Stomach (tissue), 9 donors: Measurements from ENCODE around the gene CHPF2. TPM values are rescaled to one million over a fixed set of nuclear protein-coding genes. Genes with fewer than 3 reads are reported as not detected.

Experiments used
- DNase-seq, 2 donors: peaks; one replicate each; pipeline versions ENCODE4 v3.0.0 to v3.0.0-alpha.2; 2013 to 2019
- H3K27ac ChIP-seq, 5 donors: fragments of 200-600 bp in 4 of 5; sonication (generic) in 4 of 5; one replicate each; pipeline ENCODE4 v1.5.1; 2013 to 2019; ENCODE audit warnings: mild to moderate bottlenecking in 1 of 5, moderate library complexity in 1 of 5
- H3K27me3 ChIP-seq, 3 donors: fragments of 200-600 bp; sonication (generic); one replicate each; pipeline ENCODE4 v1.5.1; 2017 to 2019; ENCODE audit warnings: mixed run types in 1 of 3
- H3K36me3 ChIP-seq, 4 donors: fragments of 200-600 bp; sonication (generic); 1 replicate in 3 of 4; 2 replicates in 1 of 4; pipeline ENCODE4 v1.5.1; 2016 to 2019
- H3K4me1 ChIP-seq, 4 donors: fragments of 200-600 bp; sonication (generic); one replicate each; pipeline ENCODE4 v1.5.1; 2016 to 2019
- H3K4me3 ChIP-seq, 4 donors: fragments of 200-600 bp; sonication (generic) in 3 of 4; one replicate each; pipeline ENCODE4 v1.5.1; 2016 to 2019; ENCODE audit warnings: mild to moderate bottlenecking in 1 of 4
- H3K9me3 ChIP-seq, 4 donors: fragments of 200-600 bp; sonication (generic); one replicate each; pipeline ENCODE4 v1.5.1; 2016 to 2019
- EP300 ChIP-seq: sonication (generic); formaldehyde crosslinking; IDR thresholded peaks from one replicate; pipeline ENCODE4 v1.6.1; 2017; ENCODE audit warnings: antibody characterized with exemption
- POLR2A ChIP-seq, 4 donors: fragments of 450-650 bp; IDR thresholded peaks; one replicate each; pipeline ENCODE4 v1.6.1; 2016; ENCODE audit warnings: antibody characterized with exemption in 4 of 4, control low read depth in 2 of 4, mild to moderate bottlenecking in 1 of 4, moderate library complexity in 1 of 4
- POLR2AphosphoS5 ChIP-seq, 3 donors: sonication (generic); formaldehyde crosslinking; IDR thresholded peaks; one replicate each; pipeline ENCODE4 v1.6.1; 2016; ENCODE audit warnings: antibody characterized with exemption in 3 of 3
- WGBS, 5 donors: extraction: QIAGEN DNeasy Blood & Tissue Kit in 3 of 5; methylation state at CpG; one replicate each; pipeline versions ENCODE4 v1.1.5 to v1.1.7; 2013 to 2018; 5-methylcytosine and 5-hydroxymethylcytosine counted together
- intact Hi-C: fragments of 100-400 bp; cut with DNase I; formaldehyde crosslinking; loops from one replicate; pipeline ENCODE4 v1.15.1; 2023; ENCODE audit warnings: low total_unique reads
- polyA plus RNA-seq, 3 donors: library from polyadenylated mRNA; stranded (reverse); fragments of 200-250 nt; gene quantifications; one replicate each; pipeline ENCODE4 v1.2.3, GENCODE V29; 2013
- total RNA-seq, 5 donors: library from RNA; depleted of rRNA; stranded (reverse); fragments of >200 nt; gene quantifications; one replicate each; pipeline versions ENCODE4 v1.1.0 to v1.2.3, GENCODE V29; 2014 to 2016
- TF ChIP-seq, protein P1 (sequence below), 7 experiments: fragments of 450-650 bp in 4 of 7; fragments of 200-600 bp in 3 of 7; sonication (generic) in 3 of 7; IDR thresholded peaks; one replicate each; pipeline ENCODE4 v1.5.1; 2016 to 2019; ENCODE audit warnings: antibody characterized with exemption in 7 of 7, control low read depth in 2 of 7, mild to moderate bottlenecking in 1 of 7
- donor health status: healthy with polysubstance abuse.
- donor health status: Bipolar disorder and iron deficiency.
- donor health status: healthy.

CHPF2 gene
- total and polyA plus RNA-seq, 8 donors, result 5.8 to 100 (median 22.5) TPM

DNA sequence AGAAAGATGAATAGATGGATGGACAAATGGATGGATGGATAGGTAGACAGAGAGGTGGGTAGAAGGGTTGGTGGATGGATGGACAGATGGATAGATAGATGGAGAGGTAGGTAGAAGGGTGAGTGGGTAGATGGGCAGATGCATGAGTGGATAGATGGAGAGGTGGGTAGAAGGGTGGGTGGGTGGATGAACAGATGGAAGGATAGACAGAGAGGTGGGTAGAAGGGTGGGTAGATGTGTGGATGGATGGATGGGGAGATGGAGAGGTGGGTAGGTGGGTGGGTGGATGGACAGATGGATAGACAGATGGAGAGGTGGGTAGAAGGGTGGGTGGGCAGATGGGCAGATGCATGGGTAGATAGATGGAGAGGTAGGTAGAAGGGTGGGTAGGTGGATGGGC is 34.4 kb upstream of the CHPF2 start:
- intact Hi-C loops, result no loop called here
- peaks cover 0 to 11% (median 5%) of the 10 kb centered on the region in 4 donors for H3K4me1 ChIP-seq
- H3K27ac ChIP-seq, result no peak overlapping the region
- no peaks in the 10 kb centered on the region for H3K36me3 ChIP-seq
- TF ChIP-seq POLR2AphosphoS5 (IDR thresholded peaks at IDR 0.05) (no peak), POLR2A (IDR thresholded peaks at IDR 0.05) (no peak), EP300 (no peak)
- TF ChIP-seq, protein P1, sequence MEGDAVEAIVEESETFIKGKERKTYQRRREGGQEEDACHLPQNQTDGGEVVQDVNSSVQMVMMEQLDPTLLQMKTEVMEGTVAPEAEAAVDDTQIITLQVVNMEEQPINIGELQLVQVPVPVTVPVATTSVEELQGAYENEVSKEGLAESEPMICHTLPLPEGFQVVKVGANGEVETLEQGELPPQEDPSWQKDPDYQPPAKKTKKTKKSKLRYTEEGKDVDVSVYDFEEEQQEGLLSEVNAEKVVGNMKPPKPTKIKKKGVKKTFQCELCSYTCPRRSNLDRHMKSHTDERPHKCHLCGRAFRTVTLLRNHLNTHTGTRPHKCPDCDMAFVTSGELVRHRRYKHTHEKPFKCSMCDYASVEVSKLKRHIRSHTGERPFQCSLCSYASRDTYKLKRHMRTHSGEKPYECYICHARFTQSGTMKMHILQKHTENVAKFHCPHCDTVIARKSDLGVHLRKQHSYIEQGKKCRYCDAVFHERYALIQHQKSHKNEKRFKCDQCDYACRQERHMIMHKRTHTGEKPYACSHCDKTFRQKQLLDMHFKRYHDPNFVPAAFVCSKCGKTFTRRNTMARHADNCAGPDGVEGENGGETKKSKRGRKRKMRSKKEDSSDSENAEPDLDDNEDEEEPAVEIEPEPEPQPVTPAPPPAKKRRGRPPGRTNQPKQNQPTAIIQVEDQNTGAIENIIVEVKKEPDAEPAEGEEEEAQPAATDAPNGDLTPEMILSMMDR (IDR thresholded peaks at IDR 0.05), result no peak
- H3K27me3 ChIP-seq, result peaks cover 0 to 43% (median 0%) of the 10 kb centered on the region in 3 donors
- no peak overlapping the region for H3K4me3 ChIP-seq
- H3K9me3 ChIP-seq, result no peaks in the 10 kb centered on the region
- DNase-seq, result no peak

- Histone ChIP-seq H3K27me3 (peaks cover 0 to 51% (median 2%) of the 10 kb centered on the region in 3 donors), H3K4me3 (no peak overlapping the region), H3K36me3 (no peaks in the 10 kb centered on the region), H3K9me3 (no peaks in the 10 kb centered on the region), H3K27ac (no peak overlapping the region), H3K4me1 (peaks cover 0 to 11% (median 5%) of the 10 kb centered on the region in 4 donors)
- intact Hi-C loops, result no loop called here
- DNase-seq, result peak in 1 of 2 donors; percentile 80
- WGBS, 5 donors, result 43 to 59% (median 52%) methylated on average over 12 to 30 of the region's 30 CpGs
- TF ChIP-seq, protein P1 (IDR thresholded peaks at IDR 0.05), result no peak
- TF ChIP-seq POLR2A (IDR thresholded peaks at IDR 0.05), result no peak
- no peak for TF ChIP-seq POLR2AphosphoS5 (IDR thresholded peaks at IDR 0.05)
- TF ChIP-seq EP300, result no peak
Observed at GRCh38 chr7:151198945-151199848, 33.1 kb upstream of the CHPF2 start.

- peaks cover 0 to 11% (median 5%) of the 10 kb centered on the region in 4 donors for H3K4me1 ChIP-seq
- WGBS, 5 donors, result 65 to 81% (median 71%) methylated on average over 3 of the region's 3 CpGs
- no peak overlapping the region for H3K4me3 ChIP-seq
- no peaks in the 10 kb centered on the region for H3K36me3 ChIP-seq
- no peaks in the 10 kb centered on the region for H3K9me3 ChIP-seq
- intact Hi-C loops, result no loop called here
- peaks cover 0 to 52% (median 18%) of the 10 kb centered on the region in 3 donors for H3K27me3 ChIP-seq
- DNase-seq, result no peak
- TF ChIP-seq, protein P1 (IDR thresholded peaks at IDR 0.05), result no peak
- TF ChIP-seq EP300 (no peak), POLR2A (IDR thresholded peaks at IDR 0.05) (no peak), POLR2AphosphoS5 (IDR thresholded peaks at IDR 0.05) (no peak)
- no peak overlapping the region for H3K27ac ChIP-seq
Observed at GRCh38 chr7:151201344-151201743, 30.9 kb upstream of the CHPF2 start.

- no peaks in the 10 kb centered on the region for H3K9me3 ChIP-seq
Observed at GRCh38 chr7:151201751-151202150, 30.5 kb upstream of the CHPF2 start.

More at GRCh38 chr7:151201751-151202150, 30.5 kb upstream of the CHPF2 start:
- no peak overlapping the region for H3K27ac ChIP-seq
- no peaks in the 10 kb centered on the region for H3K36me3 ChIP-seq
- H3K27me3 ChIP-seq, result peaks cover 0 to 52% (median 19%) of the 10 kb centered on the region in 3 donors
- DNase-seq, result no peak
- intact Hi-C loops, result no loop called here
- 81 to 85% (median 83%) methylated on average over 4 of the region's 4 CpGs for WGBS, 5 donors
- H3K4me3 ChIP-seq, result no peak overlapping the region
- TF ChIP-seq POLR2AphosphoS5 (IDR thresholded peaks at IDR 0.05) (no peak), EP300 (no peak), POLR2A (IDR thresholded peaks at IDR 0.05) (no peak)
- TF ChIP-seq, protein P1 (IDR thresholded peaks at IDR 0.05), result no peak
- H3K4me1 ChIP-seq, result peaks cover 0 to 11% (median 5%) of the 10 kb centered on the region in 4 donors
